ENCODE data around the gene USP9Y. TPM values are rescaled to one million over a fixed set of nuclear protein-coding genes. Genes with fewer than 3 reads are reported as not detected.
"Not testable (repeated sequence)": the region's sequence is repeated elsewhere in the genome, so short reads cannot be mapped to it uniquely, and the experiment has no call there.

USP9Y gene
- total RNA-seq, 1 donor from 2014 or later: not detected

- no peaks in the 10 kb centered on the region for H3K9me3 ChIP-seq (ENCODE audit: low read depth)
- no peaks in the 10 kb centered on the region for H3F3A ChIP-seq (ENCODE audit: low read depth)
- H2AFZ ChIP-seq (replicated peaks): no peak overlapping the region
- Mint-ChIP-seq H3K9me3 (no peaks in the 10 kb centered on the region), H3K27ac (no peak overlapping the region), H3K27me3 (ENCODE audit: insufficient read depth, low read depth) (no peaks in the 10 kb centered on the region), H3K36me3 (no peaks in the 10 kb centered on the region), H3K4me3 (no peak overlapping the region), H3K4me1 (no peaks in the 10 kb centered on the region)
- DNase-seq (ENCODE audit: low spot score): no peak
- H4K20me1 ChIP-seq (ENCODE audit: low read depth): no peaks in the 10 kb centered on the region
- no peak overlapping the region for H3K9ac ChIP-seq
- no peak overlapping the region for H3K4me3 ChIP-seq
- no peaks in the 10 kb centered on the region for H3K27me3 ChIP-seq
- no peak overlapping the region for H3K4me2 ChIP-seq
- no peaks in the 10 kb centered on the region for H3K4me1 ChIP-seq
- H3K79me2 ChIP-seq (ENCODE audit: low read depth): no peaks in the 10 kb centered on the region
- TF ChIP-seq CTCF (IDR thresholded peaks at IDR 0.05): no peak
- TF ChIP-seq EZH2phosphoT487 (IDR thresholded peaks at IDR 0.05): no peak
- no peak for TF ChIP-seq EZH2 (IDR thresholded peaks at IDR 0.05)
- H3K27ac ChIP-seq: no peak overlapping the region
- no peaks in the 10 kb centered on the region for H3K36me3 ChIP-seq
Measured at GRCh38 chrY:12662745-12663591, 38.1 kb upstream of the USP9Y start.

GRCh38 chrY:12663845-12664244 lies 37.2 kb upstream of the USP9Y start:
- not testable (repeated sequence) for H3K9ac ChIP-seq; H3K9me3 Mint-ChIP-seq; H3K27me3 Mint-ChIP-seq (ENCODE audit: insufficient read depth, low read depth); H3K4me1 ChIP-seq; H3F3A ChIP-seq (ENCODE audit: low read depth); H3K36me3 ChIP-seq; H3K4me3 ChIP-seq; H4K20me1 ChIP-seq (ENCODE audit: low read depth); H3K79me2 ChIP-seq (ENCODE audit: low read depth); DNase-seq (ENCODE audit: low spot score); H3K27ac ChIP-seq; H3K4me1 Mint-ChIP-seq; H3K36me3 Mint-ChIP-seq; H3K4me3 Mint-ChIP-seq; H3K27ac Mint-ChIP-seq; H3K9me3 ChIP-seq (ENCODE audit: low read depth); H2AFZ ChIP-seq (replicated peaks); H3K27me3 ChIP-seq; H3K4me2 ChIP-seq

GRCh38 chrY:12678111-12678510 lies 22.9 kb upstream of the USP9Y start:
- Mint-ChIP-seq H3K36me3 (no peaks in the 10 kb centered on the region), H3K4me1 (no peaks in the 10 kb centered on the region), H3K4me3 (no peak overlapping the region), H3K27me3 (ENCODE audit: insufficient read depth, low read depth) (no peaks in the 10 kb centered on the region), H3K27ac (no peak overlapping the region), H3K9me3 (no peaks in the 10 kb centered on the region)
- H3K4me2 ChIP-seq: no peak overlapping the region
- H3K4me1 ChIP-seq: no peaks in the 10 kb centered on the region
- no peak overlapping the region for H3K27ac ChIP-seq
- DNase-seq (ENCODE audit: low spot score): no peak
- no peaks in the 10 kb centered on the region for H3K36me3 ChIP-seq
- no peaks in the 10 kb centered on the region for H3K27me3 ChIP-seq
- H2AFZ ChIP-seq (replicated peaks): no peak overlapping the region
- no peak for TF ChIP-seq EZH2 (IDR thresholded peaks at IDR 0.05)
- H4K20me1 ChIP-seq (ENCODE audit: low read depth): no peaks in the 10 kb centered on the region
- H3K79me2 ChIP-seq (ENCODE audit: low read depth): no peaks in the 10 kb centered on the region
- H3K9me3 ChIP-seq (ENCODE audit: low read depth): no peaks in the 10 kb centered on the region
- no peak overlapping the region for H3K4me3 ChIP-seq
- H3F3A ChIP-seq (ENCODE audit: low read depth): no peaks in the 10 kb centered on the region
- H3K9ac ChIP-seq: no peak overlapping the region

- Mint-ChIP-seq H3K36me3 (no peaks in the 10 kb centered on the region), H3K27ac (no peak overlapping the region)
- H3K4me1 ChIP-seq: no peaks in the 10 kb centered on the region
Measured at GRCh38 chrY:12681535-12681934, 19.5 kb upstream of the USP9Y start.

More at GRCh38 chrY:12681535-12681934, 19.5 kb upstream of the USP9Y start:
- Mint-ChIP-seq H3K27me3 (ENCODE audit: insufficient read depth, low read depth) (no peaks in the 10 kb centered on the region), H3K4me1 (no peaks in the 10 kb centered on the region), H3K4me3 (no peak overlapping the region), H3K9me3 (no peaks in the 10 kb centered on the region)
- no peaks in the 10 kb centered on the region for H3F3A ChIP-seq (ENCODE audit: low read depth)
- TF ChIP-seq CTCF (IDR thresholded peaks at IDR 0.05): no peak
- no peak for TF ChIP-seq EZH2phosphoT487 (IDR thresholded peaks at IDR 0.05)
- TF ChIP-seq EZH2 (IDR thresholded peaks at IDR 0.05): no peak
- no peak overlapping the region for H3K4me2 ChIP-seq
- no peaks in the 10 kb centered on the region for H3K9me3 ChIP-seq (ENCODE audit: low read depth)
- H3K9ac ChIP-seq: no peak overlapping the region
- H4K20me1 ChIP-seq (ENCODE audit: low read depth): no peaks in the 10 kb centered on the region
- DNase-seq (ENCODE audit: low spot score): no peak
- H3K27me3 ChIP-seq: no peaks in the 10 kb centered on the region
- H3K27ac ChIP-seq: no peak overlapping the region
- no peak overlapping the region for H2AFZ ChIP-seq (replicated peaks)
- no peak overlapping the region for H3K4me3 ChIP-seq
- no peaks in the 10 kb centered on the region for H3K36me3 ChIP-seq
- H3K79me2 ChIP-seq (ENCODE audit: low read depth): no peaks in the 10 kb centered on the region
